ENCODE measurements around the gene GPR35. TPM values are rescaled to one million over a fixed set of nuclear protein-coding genes. Genes with fewer than 3 reads are reported as not detected.
A peak's percentile ranks its signal among the peaks of the same experiment; 100 is the strongest.

Gene GPR35
- total RNA-seq, 2 donors from 2014 or later: 3.4 to 5.8 TPM

- Histone ChIP-seq H3K4me3 (no peak overlapping the region), H3K27ac (no peak overlapping the region), H3K36me3 (peaks cover 3% of the 10 kb centered on the region), H3K27me3 (replicated peaks; ENCODE audit: insufficient read depth) (no peaks in the 10 kb centered on the region), H3K4me1 (ENCODE audit: control insufficient read depth in 1 of 2, low read depth in 2 of 2) (no peaks in the 10 kb centered on the region), H3K9me3 (no peaks in the 10 kb centered on the region)
- TF ChIP-seq CTCF (IDR thresholded peaks at IDR 0.05): no peak
- DNase-seq (ENCODE audit: low spot score): no peak
- no peak for ATAC-seq (ENCODE audit: insufficient number of reproducible peaks, low FRiP score, low read depth)
These were observed 22.0 kb upstream of the GPR35 start for GRCh38 chr2:240603081-240603835.

GRCh38 chr2:240603846-240604245, 21.4 kb upstream of the GPR35 start:
- no peak for TF ChIP-seq CTCF (IDR thresholded peaks at IDR 0.05)
- no peaks in the 10 kb centered on the region for H3K36me3 ChIP-seq
- no peaks in the 10 kb centered on the region for H3K27me3 ChIP-seq (replicated peaks; ENCODE audit: insufficient read depth)
- no peak overlapping the region for H3K4me3 ChIP-seq
- ATAC-seq (ENCODE audit: insufficient number of reproducible peaks, low FRiP score, low read depth) (no peak), DNase-seq (ENCODE audit: low spot score) (no peak)
- no peaks in the 10 kb centered on the region for H3K4me1 ChIP-seq (ENCODE audit: control insufficient read depth in 1 of 2, low read depth in 2 of 2)
- no peaks in the 10 kb centered on the region for H3K9me3 ChIP-seq
- H3K27ac ChIP-seq: no peak overlapping the region

- DNase-seq (ENCODE audit: low spot score): peak; percentile 38
- H3K36me3 ChIP-seq: no peaks in the 10 kb centered on the region
- no peaks in the 10 kb centered on the region for H3K4me1 ChIP-seq (ENCODE audit: control insufficient read depth in 1 of 2, low read depth in 2 of 2)
- TF ChIP-seq CTCF (IDR thresholded peaks at IDR 0.05): peak; percentile 57
- H3K4me3 ChIP-seq: no peak overlapping the region
- ATAC-seq (ENCODE audit: insufficient number of reproducible peaks, low FRiP score, low read depth): no peak
- H3K27ac ChIP-seq: no peak overlapping the region
- H3K27me3 ChIP-seq (replicated peaks; ENCODE audit: insufficient read depth): no peaks in the 10 kb centered on the region
- H3K9me3 ChIP-seq: no peaks in the 10 kb centered on the region
These were observed 20.9 kb upstream of the GPR35 start for GRCh38 chr2:240604291-240604938.

GRCh38 chr2:240604939-240605716, 20.2 kb upstream of the GPR35 start:
- Histone ChIP-seq H3K9me3 (no peaks in the 10 kb centered on the region), H3K36me3 (no peaks in the 10 kb centered on the region), H3K4me1 (ENCODE audit: control insufficient read depth in 1 of 2, low read depth in 2 of 2) (no peaks in the 10 kb centered on the region), H3K27me3 (replicated peaks; ENCODE audit: insufficient read depth) (no peaks in the 10 kb centered on the region), H3K27ac (no peak overlapping the region), H3K4me3 (no peak overlapping the region)
- ATAC-seq (ENCODE audit: insufficient number of reproducible peaks, low FRiP score, low read depth) (no peak), DNase-seq (ENCODE audit: low spot score) (no peak)
- no peak for TF ChIP-seq CTCF (IDR thresholded peaks at IDR 0.05)
